H1 (cell line): Measurements from ENCODE around the gene NCSTN. TPM values are rescaled to one million over a fixed set of nuclear protein-coding genes. Genes with fewer than 3 reads are reported as not detected.

Source experiments
- KDM1A ChIP-seq: fragments of 200-600, 300-600 bp; sonication (generic); IDR thresholded peaks from 2 replicates; pipeline ENCODE4 v1.7.1; 2016; ENCODE audit warnings: mild to moderate bottlenecking, low read length, borderline replicate concordance
- MAFK ChIP-seq: IDR thresholded peaks from 2 replicates; pipeline ENCODE4 v1.6.1; 2012; ENCODE audit warnings: low read depth, mild to moderate bottlenecking, improper control_type of control experiment, low read length
- polyA plus RNA-seq, 7 experiments: library from polyadenylated mRNA; depleted of rRNA in 3 of 7; stranded (reverse) in 5 of 7; unstranded in 2 of 7; fragments of >200 nt in 5 of 7; fragments of 200-250 nt in 2 of 7; gene quantifications; 1 replicate in 5 of 7; 2 replicates in 1 of 7; 4 replicates in 1 of 7; pipeline versions ENCODE4 v1.2.1 to v1.2.3, GENCODE V29; 2011 to 2013; ENCODE audit warnings: missing spikeins in 2 of 7, mixed read lengths in 2 of 7
- total RNA-seq: library from RNA; stranded (reverse); fragmentation: NEBNext Ultra II Directional; extraction: Animal tissue kit (Norgen Biotek cat#: 25700); gene quantifications from 2 replicates; pipeline ENCODE4 v1.2.1, GENCODE V29; 2021
- TF ChIP-seq, protein P1 (sequence below): IDR thresholded peaks from 2 replicates; pipeline ENCODE4 v1.6.1; 2012; ENCODE audit warnings: inconsistent platforms

Gene NCSTN
- total and polyA plus RNA-seq, 2 of the 8 experiments (the other 6 are each of a cell fraction or from before 2014, with no cell fraction given), result 64.7 to 125 TPM

DNA sequence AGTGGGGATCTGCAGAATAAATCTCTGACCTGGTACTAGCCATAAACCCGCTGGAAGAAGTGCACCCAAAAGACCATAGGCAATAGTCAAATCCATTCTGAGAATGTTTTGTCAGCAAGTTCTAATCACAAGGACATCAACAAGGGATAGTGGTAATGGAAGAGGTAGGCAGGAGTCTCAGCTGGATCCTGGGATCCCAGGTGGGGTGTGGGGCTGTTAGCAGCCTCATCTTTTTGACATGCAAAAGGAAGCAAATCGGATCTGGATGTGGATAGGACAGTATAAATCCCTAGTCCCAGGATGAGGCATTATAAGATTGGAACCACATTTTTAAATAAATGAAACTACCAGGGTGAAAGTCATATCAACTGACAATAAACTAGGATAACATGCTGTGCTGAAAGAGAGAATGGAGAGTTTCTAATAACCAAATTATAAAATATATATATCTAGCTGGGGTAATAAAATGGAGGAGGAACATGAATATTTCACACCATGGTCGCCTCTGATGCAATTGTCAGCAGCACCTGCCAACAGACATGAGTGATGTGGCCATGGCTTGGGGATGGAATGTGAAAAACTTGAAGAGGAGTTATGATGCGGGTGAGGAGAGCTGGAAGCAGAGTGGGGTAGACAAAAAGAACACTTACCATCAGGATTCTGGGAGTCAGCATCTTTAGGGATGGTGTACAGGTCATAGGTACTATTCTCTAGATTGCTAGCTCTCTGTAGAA is 34.6 kb upstream of the NCSTN start (continued):
- TF ChIP-seq MAFK (no peak), KDM1A (no peak)
- TF ChIP-seq, protein P1, sequence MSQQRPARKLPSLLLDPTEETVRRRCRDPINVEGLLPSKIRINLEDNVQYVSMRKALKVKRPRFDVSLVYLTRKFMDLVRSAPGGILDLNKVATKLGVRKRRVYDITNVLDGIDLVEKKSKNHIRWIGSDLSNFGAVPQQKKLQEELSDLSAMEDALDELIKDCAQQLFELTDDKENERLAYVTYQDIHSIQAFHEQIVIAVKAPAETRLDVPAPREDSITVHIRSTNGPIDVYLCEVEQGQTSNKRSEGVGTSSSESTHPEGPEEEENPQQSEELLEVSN, result no peak
